ENCODE data around the gene NLRP5. TPM values are rescaled to one million over a fixed set of nuclear protein-coding genes. Genes with fewer than 3 reads are reported as not detected.
"Not testable (repeated sequence)": the region's sequence is repeated elsewhere in the genome, so short reads cannot be mapped to it uniquely, and the experiment has no call there.

Gene NLRP5
- total RNA-seq, 1 experiment from 2014 or later: not detected

- Histone ChIP-seq H3K4me3 (ENCODE audit: insufficient read depth, low read depth, low read length) (no peak overlapping the region), H3K27me3 (ENCODE audit: control insufficient read depth, insufficient read depth, low read length) (no peaks in the 10 kb centered on the region), H3K36me3 (replicated peaks; ENCODE audit: control insufficient read depth, insufficient read depth, low read length) (peaks cover 5% of the 10 kb centered on the region)
- peak; percentile 56 for DNase-seq
Measured at GRCh38 chr19:56098731-56099568, 112.4 kb downstream of the NLRP5 start.

DNA sequence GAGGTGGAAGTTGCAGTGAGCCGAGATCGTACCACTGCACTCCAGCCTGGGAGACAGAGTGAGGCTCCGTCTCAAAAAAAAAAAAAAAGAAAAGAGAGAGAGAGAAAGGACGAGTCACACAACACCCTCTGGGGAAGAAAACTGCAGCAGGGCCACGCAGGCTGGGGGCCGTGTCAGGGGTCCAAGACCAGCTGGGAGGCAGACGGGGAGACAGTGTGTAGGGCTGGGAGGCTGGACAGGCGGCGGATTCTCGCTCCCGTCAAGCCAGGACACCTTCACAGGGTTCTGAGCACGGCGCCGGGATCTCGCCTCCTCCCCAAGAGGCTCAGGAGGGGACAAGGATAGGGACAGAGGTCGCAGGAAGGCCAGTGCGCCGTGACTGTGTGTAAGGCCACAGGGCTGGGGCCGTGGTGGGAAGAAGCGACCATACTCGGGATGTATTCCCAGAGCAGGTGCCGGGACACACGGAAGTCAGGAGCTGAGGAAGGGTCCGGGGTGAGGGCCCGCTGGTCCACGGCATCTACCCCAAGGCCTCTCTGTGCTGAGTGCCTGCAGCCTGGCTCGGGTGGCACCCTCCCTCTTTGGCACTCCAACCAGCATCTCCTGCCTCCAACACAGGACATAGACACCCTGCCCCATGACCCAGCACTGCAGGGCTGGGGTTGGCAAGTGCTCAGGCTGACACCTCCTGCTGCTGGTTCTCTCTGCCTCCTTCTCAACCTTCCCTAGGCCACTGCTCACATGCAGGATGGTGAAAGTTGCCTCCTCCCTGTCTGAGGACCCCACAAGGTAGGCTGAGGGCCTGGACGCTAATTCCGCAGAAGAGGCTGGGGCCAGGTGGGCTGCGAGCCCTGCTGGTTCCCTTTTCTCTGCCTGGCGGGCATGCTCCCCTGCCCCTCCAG is 113.3 kb downstream of the NLRP5 start:
- Histone ChIP-seq H3K4me3 (ENCODE audit: insufficient read depth, low read depth, low read length) (no peak overlapping the region), H3K27me3 (ENCODE audit: control insufficient read depth, insufficient read depth, low read length) (no peaks in the 10 kb centered on the region), H3K36me3 (replicated peaks; ENCODE audit: control insufficient read depth, insufficient read depth, low read length) (peaks cover 5% of the 10 kb centered on the region)
- DNase-seq: peak; percentile 59

DNA sequence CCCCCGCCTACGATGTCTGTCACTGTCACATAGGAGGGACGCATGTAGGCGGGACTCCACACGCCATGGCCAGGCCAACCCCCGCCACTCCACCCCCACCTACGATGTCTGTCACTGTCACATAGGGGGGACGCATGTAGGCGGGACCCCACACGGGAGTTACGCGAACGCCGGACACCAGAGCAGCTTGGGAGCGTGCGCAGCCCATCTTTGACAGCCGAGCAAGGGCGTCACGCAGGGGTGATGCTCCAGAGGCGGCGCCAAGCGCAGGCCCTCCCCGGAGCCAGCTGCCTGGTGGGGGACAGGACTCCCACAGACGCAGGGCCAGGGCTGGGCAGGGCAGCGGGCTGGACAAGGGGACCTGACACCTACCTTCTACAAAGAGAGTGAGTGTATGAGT is 114.5 kb downstream of the NLRP5 start:
- H3K27me3 ChIP-seq (ENCODE audit: control insufficient read depth, insufficient read depth, low read length): no peaks in the 10 kb centered on the region
- DNase-seq: no peak
- no peak overlapping the region for H3K4me3 ChIP-seq (ENCODE audit: insufficient read depth, low read depth, low read length)
- peaks cover 5% of the 10 kb centered on the region for H3K36me3 ChIP-seq (replicated peaks; ENCODE audit: control insufficient read depth, insufficient read depth, low read length)

DNA sequence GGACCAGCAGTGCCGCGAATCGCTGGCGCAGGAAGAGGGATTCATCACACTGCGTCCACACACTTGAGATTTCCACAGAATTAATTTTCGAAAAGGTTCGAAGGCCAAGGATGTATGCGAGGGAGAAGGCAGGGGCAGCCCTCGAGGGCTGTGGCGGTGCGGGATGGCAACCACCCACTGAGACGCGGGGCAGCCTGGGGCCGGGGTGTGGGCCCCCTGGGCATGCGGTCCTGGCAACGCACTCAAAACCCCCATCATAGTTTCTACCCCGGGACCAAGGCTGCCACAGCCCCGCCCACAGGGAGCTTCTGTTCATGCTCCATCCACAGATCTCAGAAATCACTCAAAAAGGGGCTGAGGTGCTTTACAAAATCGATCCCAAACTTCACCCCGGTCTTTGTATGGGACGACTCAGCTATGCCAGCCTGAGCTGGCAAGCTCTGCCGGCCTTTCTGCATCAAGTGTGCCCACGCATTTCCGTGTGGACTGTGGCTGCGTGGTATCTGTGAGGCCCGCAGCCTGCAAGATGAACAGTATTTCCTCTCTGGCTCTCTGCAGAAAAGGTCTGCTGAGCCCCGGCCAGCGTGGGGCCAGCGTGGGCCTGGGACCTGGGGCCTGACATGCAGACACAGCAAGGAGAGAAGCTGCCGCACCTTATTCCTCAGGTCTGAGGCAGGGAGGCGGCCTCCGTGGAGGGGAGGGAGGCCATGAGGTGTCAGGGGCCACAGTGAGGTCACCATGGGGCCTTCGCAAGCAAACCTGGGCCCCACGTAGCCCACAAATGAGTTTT is 115.4 kb downstream of the NLRP5 start:
- no peak for DNase-seq
- Histone ChIP-seq H3K27me3 (ENCODE audit: control insufficient read depth, insufficient read depth, low read length) (no peaks in the 10 kb centered on the region), H3K36me3 (replicated peaks; ENCODE audit: control insufficient read depth, insufficient read depth, low read length) (peaks cover 5% of the 10 kb centered on the region), H3K4me3 (ENCODE audit: insufficient read depth, low read depth, low read length) (no peak overlapping the region)

DNA sequence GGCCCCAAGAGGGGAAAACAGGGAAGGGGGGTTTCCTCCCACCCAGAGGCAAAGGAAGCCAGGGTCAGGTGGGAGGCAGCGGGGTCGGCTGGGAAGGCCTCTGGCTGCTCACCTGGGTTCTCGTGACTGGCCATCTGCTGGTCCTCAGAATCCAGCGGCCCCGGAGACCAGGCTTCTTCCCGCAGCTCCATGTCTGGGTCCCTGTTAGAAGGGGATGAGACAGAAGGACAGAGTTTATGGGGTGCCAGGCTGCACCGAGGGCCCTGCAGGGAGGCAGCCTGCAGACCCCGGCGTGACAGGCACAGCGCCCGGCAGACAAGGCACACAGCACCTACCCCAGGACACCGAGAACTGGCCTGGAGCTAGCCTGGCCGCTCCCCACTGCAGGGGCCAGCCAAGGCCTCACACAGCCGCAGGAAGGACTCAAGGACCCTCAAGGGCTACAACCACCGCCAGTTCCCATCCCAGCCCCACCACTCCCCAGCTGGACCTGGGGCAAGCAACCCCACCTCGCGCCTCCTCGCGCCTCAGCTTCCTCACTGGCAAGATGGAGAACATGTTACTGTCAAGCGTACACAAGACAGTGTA is 116.5 kb downstream of the NLRP5 start:
- peaks cover 5% of the 10 kb centered on the region for H3K36me3 ChIP-seq (replicated peaks; ENCODE audit: control insufficient read depth, insufficient read depth, low read length)

DNA sequence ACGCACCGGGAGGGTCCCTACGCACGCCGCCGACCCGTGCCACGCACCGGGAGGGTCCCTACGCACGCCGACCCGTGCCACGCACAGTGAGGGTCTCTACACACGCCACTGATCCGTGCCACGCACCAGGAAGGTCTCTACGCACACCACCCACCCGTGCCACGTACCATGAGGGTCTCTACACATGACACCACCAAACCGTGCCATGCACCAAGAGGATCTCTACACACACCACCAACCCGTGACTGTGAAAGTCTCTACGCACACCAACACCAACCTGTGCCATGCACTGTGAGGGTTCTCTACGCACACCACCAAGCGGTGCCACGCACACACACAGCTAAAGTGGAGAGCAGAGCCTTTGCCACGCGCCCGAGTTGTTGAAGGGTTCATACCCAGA is 117.8 kb downstream of the NLRP5 start:
- H3K36me3 ChIP-seq (replicated peaks; ENCODE audit: control insufficient read depth, insufficient read depth, low read length): peaks cover 5% of the 10 kb centered on the region
- H3K4me3 ChIP-seq (ENCODE audit: insufficient read depth, low read depth, low read length): no peak overlapping the region
- no peaks in the 10 kb centered on the region for H3K27me3 ChIP-seq (ENCODE audit: control insufficient read depth, insufficient read depth, low read length)

More for the DNA sequence above, 116.5 kb downstream of the NLRP5 start:
- Histone ChIP-seq H3K27me3 (ENCODE audit: control insufficient read depth, insufficient read depth, low read length) (no peaks in the 10 kb centered on the region), H3K4me3 (ENCODE audit: insufficient read depth, low read depth, low read length) (no peak overlapping the region)
- DNase-seq: no peak

DNA sequence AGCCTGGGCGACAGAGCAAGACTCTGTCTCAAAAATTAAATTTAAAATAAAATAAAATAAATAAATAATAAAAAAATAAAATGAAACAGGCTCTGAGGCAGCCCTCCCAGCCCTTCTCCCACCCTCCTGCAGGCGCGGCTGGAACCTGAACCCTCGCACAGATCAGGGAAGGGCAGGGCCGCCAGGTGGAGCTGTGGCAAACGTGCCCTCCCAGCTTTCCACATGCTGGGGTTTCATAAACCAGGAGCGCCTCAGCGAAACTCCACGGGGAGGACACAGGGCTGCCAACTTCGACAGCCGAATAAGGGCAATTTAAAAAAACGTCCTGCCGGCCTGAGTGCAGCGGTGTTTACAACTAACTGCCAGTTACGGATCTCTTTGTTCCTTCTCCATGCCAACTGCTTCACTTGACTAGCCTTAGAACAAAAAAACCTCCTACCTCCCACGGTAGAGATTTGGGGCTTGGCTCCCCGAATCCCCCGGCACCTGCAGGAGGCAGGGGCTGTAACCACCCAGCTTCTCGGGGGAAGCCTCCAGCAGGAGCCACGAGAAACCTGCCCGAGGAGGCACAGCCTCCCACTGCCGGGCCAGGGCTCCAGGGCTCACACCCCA is 118.6 kb downstream of the NLRP5 start:
- Histone ChIP-seq H3K36me3 (replicated peaks; ENCODE audit: control insufficient read depth, insufficient read depth, low read length) (peaks cover 5% of the 10 kb centered on the region), H3K27me3 (ENCODE audit: control insufficient read depth, insufficient read depth, low read length) (no peaks in the 10 kb centered on the region), H3K4me3 (ENCODE audit: insufficient read depth, low read depth, low read length) (no peak overlapping the region)
- DNase-seq: peak; percentile 94

More for the DNA sequence above, 117.8 kb downstream of the NLRP5 start:
- DNase-seq: no peak

- DNase-seq: peak; percentile 36
- not testable (repeated sequence) for H3K36me3 ChIP-seq (replicated peaks; ENCODE audit: control insufficient read depth, insufficient read depth, low read length); H3K27me3 ChIP-seq (ENCODE audit: control insufficient read depth, insufficient read depth, low read length)
Measured at GRCh38 chr19:56105831-56106396, 119.3 kb downstream of the NLRP5 start.

DNA sequence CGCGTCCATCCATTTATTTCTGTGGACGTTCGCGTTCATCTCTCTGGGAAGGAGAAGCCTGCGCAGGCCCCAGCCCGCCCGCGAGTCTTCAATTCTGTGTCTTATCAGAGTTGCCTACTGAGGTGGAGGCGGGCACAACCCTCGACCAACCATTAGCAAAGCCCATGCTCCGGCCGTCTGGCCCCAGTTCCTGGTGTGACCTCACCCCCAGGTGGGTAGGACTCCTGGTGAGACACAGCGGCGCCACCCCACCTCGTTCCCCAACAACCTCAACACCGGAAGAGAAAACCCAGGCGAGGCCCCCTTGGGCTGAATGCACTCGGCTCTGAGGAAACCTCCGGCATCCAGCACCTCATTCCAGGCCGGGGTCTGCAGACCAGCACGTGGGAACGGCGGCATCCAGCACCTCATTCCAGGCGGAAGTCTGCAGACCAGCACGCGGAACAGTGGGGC is 119.8 kb downstream of the NLRP5 start:
- no peak overlapping the region for H3K4me3 ChIP-seq (ENCODE audit: insufficient read depth, low read depth, low read length)
- peak; percentile 56 for DNase-seq
- peaks cover 5% of the 10 kb centered on the region for H3K36me3 ChIP-seq (replicated peaks; ENCODE audit: control insufficient read depth, insufficient read depth, low read length)
- no peaks in the 10 kb centered on the region for H3K27me3 ChIP-seq (ENCODE audit: control insufficient read depth, insufficient read depth, low read length)

More at GRCh38 chr19:56105831-56106396, 119.3 kb downstream of the NLRP5 start:
- not testable (repeated sequence) for H3K4me3 ChIP-seq (ENCODE audit: insufficient read depth, low read depth, low read length)

DNA sequence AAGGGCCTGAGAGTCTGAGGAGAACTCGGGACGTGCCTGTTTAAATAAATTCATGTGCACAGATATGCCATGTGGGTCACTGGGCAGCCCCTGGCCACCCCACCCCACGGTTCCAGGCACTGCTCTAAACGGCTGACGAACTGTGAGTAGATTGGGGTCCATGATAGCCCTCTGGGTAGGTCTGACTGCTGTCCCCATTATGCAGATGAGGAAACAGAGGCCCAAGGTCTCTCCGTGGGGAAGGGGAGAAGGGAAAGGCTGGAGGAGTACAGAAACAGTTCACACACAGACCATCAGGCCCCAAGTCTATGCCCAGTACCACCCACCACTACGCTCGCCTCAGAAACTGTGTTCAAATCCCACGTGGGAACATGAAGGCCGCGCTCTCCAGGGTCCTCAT is 120.4 kb downstream of the NLRP5 start:
- no peak for DNase-seq
- Histone ChIP-seq H3K36me3 (replicated peaks; ENCODE audit: control insufficient read depth, insufficient read depth, low read length) (peaks cover 2% of the 10 kb centered on the region; the same call in 1 of the 2 replicates), H3K27me3 (ENCODE audit: control insufficient read depth, insufficient read depth, low read length) (no peaks in the 10 kb centered on the region), H3K4me3 (ENCODE audit: insufficient read depth, low read depth, low read length) (no peak overlapping the region)

DNA sequence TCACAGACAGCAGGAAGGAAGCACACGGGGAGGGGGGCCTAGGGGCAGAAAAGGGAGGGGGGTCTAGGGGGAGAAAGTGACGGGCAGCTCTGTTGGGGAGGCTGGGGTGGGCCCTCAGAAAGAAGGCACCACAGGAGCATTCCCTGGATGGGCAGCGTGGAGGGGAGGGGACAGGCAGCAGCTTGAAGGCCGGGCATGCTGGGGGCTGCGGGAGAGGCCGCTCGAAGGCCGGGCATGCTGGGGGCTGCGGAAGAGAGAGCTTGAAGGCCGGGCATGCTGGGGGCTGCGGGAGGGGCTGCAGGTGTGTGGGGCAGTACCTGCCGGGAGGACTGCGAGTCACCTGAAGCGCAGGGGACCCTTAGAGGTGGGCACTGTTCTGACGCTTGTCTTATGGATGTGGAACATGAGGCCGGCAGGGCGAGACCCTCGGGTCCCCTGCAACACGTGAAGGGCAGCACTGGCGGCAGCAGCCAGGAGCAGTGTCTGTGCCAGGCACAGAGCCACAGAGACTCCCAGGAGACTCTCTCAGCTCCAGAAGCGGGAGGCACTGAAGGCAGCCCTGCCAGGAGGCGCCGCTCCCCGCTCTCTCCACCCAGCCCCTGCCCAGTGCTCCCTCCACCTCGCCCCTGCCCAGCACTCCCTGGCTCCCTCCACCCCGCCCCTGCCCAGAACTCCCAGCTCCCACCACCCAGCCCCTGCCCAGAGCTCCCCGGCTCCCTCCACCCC is 121.2 kb downstream of the NLRP5 start:
- no peaks in the 10 kb centered on the region; the same call in 1 of the 2 replicates for H3K36me3 ChIP-seq (replicated peaks; ENCODE audit: control insufficient read depth, insufficient read depth, low read length)
- DNase-seq: peak; percentile 59
- H3K27me3 ChIP-seq (ENCODE audit: control insufficient read depth, insufficient read depth, low read length): no peaks in the 10 kb centered on the region
- H3K4me3 ChIP-seq (ENCODE audit: insufficient read depth, low read depth, low read length): no peak overlapping the region

GRCh38 chr19:56108447-56109195 is 122.0 kb downstream of the NLRP5 start:
- H3K36me3 ChIP-seq (replicated peaks; ENCODE audit: control insufficient read depth, insufficient read depth, low read length): no peaks in the 10 kb centered on the region
- DNase-seq: peak; percentile 56
- no peaks in the 10 kb centered on the region for H3K27me3 ChIP-seq (ENCODE audit: control insufficient read depth, insufficient read depth, low read length)
- no peak overlapping the region for H3K4me3 ChIP-seq (ENCODE audit: insufficient read depth, low read depth, low read length)
